AML-193 (cell line): Measurements from ENCODE around the gene TGM1.
A peak's percentile ranks its signal among the peaks of the same experiment; 100 is the strongest.

Source experiments
- DNase-seq, 2 experiments: peaks; one replicate each; lab custom pipeline; 2025; lab: John Stamatoyannopoulos, UW

Gene TGM1

GRCh38 chr14:24262821-24263733 lies at the start of gene TGM1:
Gene TGM1 (minus strand): TSS chr14:24263177. CDS start chr14:24262352, 825 bp downstream.
- DNase-seq = no peak

GRCh38 chr14:24311837-24312615 lies 49.0 kb upstream of the TGM1 start:
- peak; percentile 79 to 87 for DNase-seq

GRCh38 chr14:24310646-24311604 lies 47.9 kb upstream of the TGM1 start, which contains the start of gene LTB4R:
Gene LTB4R (plus strand): TSS chr14:24311502. CDS start chr14:24315652, 4,150 bp downstream.
- peak; percentile 39 for DNase-seq

GRCh38 chr14:24310265-24310645 lies 47.3 kb upstream of the TGM1 start:
- DNase-seq = no peak

GRCh38 chr14:24309538-24310264 lies 46.7 kb upstream of the TGM1 start, which contains the start of gene LTB4R2:
Gene LTB4R2 (plus strand): TSS chr14:24310140. CDS start chr14:24310665, 525 bp downstream.
- no peak for DNase-seq

GRCh38 chr14:24308342-24309124 lies 45.6 kb upstream of the TGM1 start:
- DNase-seq = no peak

- DNase-seq = peak; percentile 50 to 51
Measured at GRCh38 chr14:24307575-24308341, 44.8 kb upstream of the TGM1 start, which contains the start of gene CIDEB. Gene CIDEB (minus strand): TSS chr14:24307977. CDS start chr14:24307858, 119 bp downstream.

GRCh38 chr14:24307156-24307574 lies 44.2 kb upstream of the TGM1 start:
- no peak for DNase-seq

GRCh38 chr14:24304019-24304387 lies 41.0 kb upstream of the TGM1 start:
- no peak for DNase-seq

GRCh38 chr14:24300326-24300980 lies 37.5 kb upstream of the TGM1 start:
- no peak for DNase-seq

GRCh38 chr14:24299255-24300191 lies 36.5 kb upstream of the TGM1 start, which contains the start of the genes DHRS1 and NOP9:
Gene DHRS1 (minus strand): TSS chr14:24299780. CDS start chr14:24299106, 674 bp downstream.
Gene NOP9 (plus strand): TSS chr14:24299850. CDS start chr14:24299955, 105 bp downstream.
- peak; percentile 72 to 84 for DNase-seq

GRCh38 chr14:24298892-24299254 lies 35.9 kb upstream of the TGM1 start:
- no peak for DNase-seq

- DNase-seq = peak; percentile 36 to 39
Measured at GRCh38 chr14:24297190-24297964, 34.4 kb upstream of the TGM1 start.

GRCh38 chr14:24296341-24297157 lies 33.6 kb upstream of the TGM1 start:
- peak; percentile 59 to 66 for DNase-seq

- DNase-seq = no peak
Measured at GRCh38 chr14:24293525-24293924, 30.5 kb upstream of the TGM1 start.
